ENCODE results near the gene OOEP.

DNA sequence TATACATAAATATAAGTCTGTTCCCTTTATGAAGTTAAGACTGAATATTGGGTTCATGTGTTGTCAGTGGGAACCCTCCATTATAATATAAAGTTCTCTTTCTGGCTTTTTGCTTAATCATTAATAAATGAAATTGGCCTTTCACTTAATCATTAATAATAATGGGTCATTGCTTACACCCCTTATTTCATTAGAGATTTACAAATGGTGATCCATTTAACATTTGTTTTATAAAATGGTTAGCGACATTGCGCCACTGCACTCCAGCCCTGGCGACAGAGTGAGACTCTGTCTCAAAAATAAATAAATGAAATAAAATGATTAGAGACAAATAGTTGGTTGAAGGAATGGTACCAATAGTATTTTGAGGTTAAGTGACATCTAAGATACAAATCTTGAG lies 43.4 kb upstream of the OOEP start:
- TF ChIP-seq EGR1 (IDR thresholded peaks at IDR 0.05) (no peak), MAX (IDR thresholded peaks at IDR 0.05) (no peak), YY1 (IDR thresholded peaks at IDR 0.05; ENCODE audit: low read depth) (no peak), RAD21 (IDR thresholded peaks at IDR 0.05; ENCODE audit: low read depth) (no peak)

All from Ishikawa (cell line).